HL-60 (cell line): Measurements from ENCODE around the gene CD19.

Experiments used
- DNase-seq, 2 experiments: peaks; one replicate each; pipeline ENCODE4 v3.0.0-alpha.2; 2010 to 2020; ENCODE audit warnings: low read depth in 1 of 2, low spot score in 1 of 2
- H3K27ac ChIP-seq: fragments of 250-450 bp; sonication (Bioruptor Pico); replicated peaks from 2 replicates; pipeline ENCODE4 v1.5.1; 2020; ENCODE audit warnings: mild to moderate bottlenecking, moderate library complexity
- H3K27me3 ChIP-seq: fragments of 250-450 bp; sonication (Bioruptor Pico); 2 replicates; pipeline ENCODE4 v1.5.1; 2021; ENCODE audit warnings: mild to moderate bottlenecking, moderate library complexity; ENCODE audit not compliant: insufficient read depth, poor library complexity, severe bottlenecking
- H3K4me3 ChIP-seq: replicated peaks from 2 replicates; pipeline ENCODE4 v1.5.1; 2011; ENCODE audit warnings: mild to moderate bottlenecking, control low read depth, low read length; ENCODE audit not compliant: insufficient read depth
- CTCF ChIP-seq: IDR thresholded peaks from one replicate; pipeline ENCODE4 v1.5.1; 2011; ENCODE audit warnings: low read length, control low read depth, inconsistent platforms; ENCODE audit not compliant: insufficient read depth
- GABPA ChIP-seq: IDR thresholded peaks from 2 replicates; pipeline ENCODE4 v1.6.1; 2012; ENCODE audit warnings: low read depth
- POLR2AphosphoS5 ChIP-seq: IDR thresholded peaks from 2 replicates; pipeline ENCODE4 v1.6.1; 2012; ENCODE audit warnings: low read depth
- REST ChIP-seq: IDR thresholded peaks from 2 replicates; pipeline ENCODE4 v1.6.1; 2012; ENCODE audit warnings: low read depth; ENCODE audit not compliant: insufficient replicate concordance
- SPI1 ChIP-seq: IDR thresholded peaks from 2 replicates; pipeline ENCODE4 v1.6.1; 2012; ENCODE audit warnings: low read depth, mild to moderate bottlenecking, borderline replicate concordance

The CD19 gene

GRCh38 chr16:28932339-28933141 lies 769 bp downstream of the CD19 start:
- DNase-seq, result no peak
- TF ChIP-seq CTCF (no peak), SPI1 (no peak), POLR2AphosphoS5 (no peak), REST (no peak), GABPA (no peak)
- Histone ChIP-seq H3K4me3 (no peak overlapping the region), H3K27ac (no peak overlapping the region), H3K27me3 (no peaks in the 10 kb centered on the region)

GRCh38 chr16:28933171-28933570 lies 1.4 kb downstream of the CD19 start:
- no peak for DNase-seq
- Histone ChIP-seq H3K4me3 (no peak overlapping the region), H3K27me3 (no peaks in the 10 kb centered on the region), H3K27ac (no peak overlapping the region)
- TF ChIP-seq GABPA, result no peak
- TF ChIP-seq CTCF, result no peak
- TF ChIP-seq REST, result no peak
- no peak for TF ChIP-seq POLR2AphosphoS5
- TF ChIP-seq SPI1, result no peak

- no peak for TF ChIP-seq CTCF
- no peak for TF ChIP-seq REST
- TF ChIP-seq POLR2AphosphoS5, result no peak
- TF ChIP-seq SPI1, result no peak
- TF ChIP-seq GABPA, result no peak
- Histone ChIP-seq H3K27me3 (no peaks in the 10 kb centered on the region), H3K4me3 (no peak overlapping the region), H3K27ac (no peak overlapping the region)
- no peak for DNase-seq
These were observed 3.6 kb downstream of the CD19 start for GRCh38 chr16:28935346-28935745.
